GM19468 (cell line): Measurements from ENCODE around the gene EYS.
"Not testable (repeated sequence)": the region's sequence is repeated elsewhere in the genome, so short reads cannot be mapped to it uniquely, and the experiment has no call there.

Experiments
- ATAC-seq: cut with Tn5 transposase; IDR thresholded peaks from one replicate; pipeline ENCODE4 v1.9.1; 2021; ENCODE audit warnings: mild to moderate bottlenecking, moderate library complexity, moderate number of reproducible peaks; ENCODE audit not compliant: unreplicated experiment; ENCODE audit errors: extremely low read depth

The EYS gene

DNA sequence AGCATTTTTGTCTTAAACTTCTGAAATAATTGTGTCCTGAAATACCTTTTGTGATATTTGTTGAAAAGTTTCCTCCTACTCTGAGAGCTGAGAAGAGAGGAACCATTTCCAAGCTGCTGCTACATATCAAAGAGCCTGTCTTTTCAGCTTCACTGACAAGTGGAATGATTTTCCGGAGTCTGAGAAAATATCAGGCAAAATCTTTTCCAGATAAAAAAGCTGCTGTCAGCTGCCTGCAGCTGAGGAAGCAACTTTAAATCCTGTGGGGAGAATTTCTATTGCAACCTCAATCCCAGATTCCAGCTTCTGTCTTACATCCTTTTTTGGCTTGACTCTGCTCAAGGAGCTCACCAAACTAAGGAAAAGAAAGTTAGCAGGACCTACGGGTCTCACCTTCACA lies 1167.1 kb downstream of the EYS start:
- ATAC-seq, result no peak

DNA sequence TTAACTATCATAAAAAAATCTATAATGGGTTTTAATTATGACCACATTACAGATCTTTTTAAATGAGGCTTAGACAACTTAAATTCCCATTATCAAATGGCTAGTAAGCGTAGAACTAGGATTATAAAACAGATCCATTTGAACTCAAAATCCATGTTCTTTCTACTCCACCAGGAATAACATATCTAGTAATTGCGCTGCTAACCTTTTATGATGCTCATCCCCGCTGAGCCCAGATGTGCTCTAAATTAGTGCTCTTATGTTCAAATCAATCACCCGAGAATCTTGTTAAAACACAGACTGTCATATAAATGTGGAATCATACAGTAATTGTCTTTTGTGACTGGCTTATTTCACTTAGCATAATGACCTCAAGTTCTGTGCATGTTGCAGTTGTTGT lies 1168.3 kb downstream of the EYS start:
- no peak for ATAC-seq

- no peak for ATAC-seq
Measured at GRCh38 chr6:64527899-64528298, 1179.1 kb downstream of the EYS start.

DNA sequence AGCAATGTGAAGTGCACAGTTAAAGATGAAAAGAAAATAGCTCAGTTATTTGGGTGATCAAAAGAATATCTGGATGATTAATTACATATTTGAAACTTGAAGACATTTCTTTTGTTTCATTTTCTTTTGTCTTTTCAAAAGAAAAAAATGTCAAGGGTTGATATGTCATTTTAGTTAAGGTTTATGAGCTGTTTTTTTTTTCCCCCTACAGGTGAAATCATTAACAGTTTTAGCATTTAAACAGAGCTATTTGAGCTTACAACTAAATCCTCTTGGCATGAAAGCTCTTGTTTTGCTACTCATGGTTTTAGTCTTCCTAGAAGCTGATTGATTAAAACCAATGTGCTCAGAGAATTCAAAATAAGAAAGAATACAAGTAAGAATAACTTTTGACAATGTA lies 1184.2 kb downstream of the EYS start:
- no peak for ATAC-seq

DNA sequence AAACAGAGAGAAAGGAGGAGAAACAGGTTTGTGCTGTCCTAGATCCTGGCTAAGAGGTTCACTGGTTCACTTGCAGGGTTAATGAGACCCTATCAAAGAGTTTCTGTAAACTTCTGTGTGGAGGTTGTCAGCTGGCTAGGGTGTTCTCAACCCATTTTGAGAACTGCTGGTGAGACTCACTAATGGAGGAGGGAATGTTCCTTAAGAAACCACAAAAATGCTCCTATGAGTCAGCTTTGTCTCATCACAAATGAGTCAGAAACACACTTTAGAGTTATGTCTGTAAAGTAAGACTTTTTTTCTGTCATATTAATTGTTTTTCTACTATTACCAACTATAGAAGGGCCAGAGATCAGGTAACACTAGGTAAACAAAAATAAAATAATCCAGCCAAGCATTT lies 1187.0 kb downstream of the EYS start:
- ATAC-seq, result no peak

DNA sequence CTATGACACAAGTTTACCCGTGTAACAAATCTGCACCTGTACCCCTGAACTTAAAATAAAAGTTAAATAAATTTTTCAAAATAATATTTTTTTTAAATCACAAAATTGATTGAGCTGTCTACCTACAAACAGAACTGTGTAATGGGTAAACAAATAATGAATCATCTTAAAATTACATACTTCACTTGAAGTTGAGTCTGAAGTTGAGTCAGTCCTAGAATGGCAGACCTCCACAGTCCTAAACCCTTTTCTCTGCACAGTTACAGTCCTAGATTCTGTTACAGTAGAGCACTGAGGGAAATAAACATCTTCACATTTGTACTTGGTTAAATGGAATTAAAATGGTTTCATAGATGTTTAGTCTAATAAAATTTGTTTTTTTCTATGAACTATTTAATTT lies 1190.6 kb downstream of the EYS start:
- ATAC-seq, result no peak

- no peak for ATAC-seq
Measured at GRCh38 chr6:64507661-64508060, 1199.4 kb downstream of the EYS start.

GRCh38 chr6:64505312-64505711 lies 1201.7 kb downstream of the EYS start:
- ATAC-seq, result no peak

GRCh38 chr6:64504503-64504902 lies 1202.5 kb downstream of the EYS start:
- no peak for ATAC-seq

DNA sequence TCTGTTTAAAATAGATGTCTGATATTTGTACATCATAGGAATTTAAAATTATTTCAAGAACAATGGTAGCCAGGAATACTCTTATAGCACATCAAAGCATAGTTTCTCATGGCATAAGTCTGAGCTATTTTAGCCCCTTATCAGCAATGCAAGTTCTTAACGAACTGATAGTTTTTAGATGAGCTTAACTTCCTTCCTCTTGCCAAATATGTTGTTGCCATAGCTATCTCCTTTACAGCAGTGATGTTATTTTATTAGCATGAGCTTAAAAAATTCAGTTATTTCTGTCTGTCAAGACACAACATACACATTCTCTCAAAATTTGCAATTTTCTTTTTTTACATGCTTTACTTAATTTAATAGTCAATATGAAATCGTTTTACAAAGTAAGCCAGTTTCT lies 1204.2 kb downstream of the EYS start:
- no peak for ATAC-seq

DNA sequence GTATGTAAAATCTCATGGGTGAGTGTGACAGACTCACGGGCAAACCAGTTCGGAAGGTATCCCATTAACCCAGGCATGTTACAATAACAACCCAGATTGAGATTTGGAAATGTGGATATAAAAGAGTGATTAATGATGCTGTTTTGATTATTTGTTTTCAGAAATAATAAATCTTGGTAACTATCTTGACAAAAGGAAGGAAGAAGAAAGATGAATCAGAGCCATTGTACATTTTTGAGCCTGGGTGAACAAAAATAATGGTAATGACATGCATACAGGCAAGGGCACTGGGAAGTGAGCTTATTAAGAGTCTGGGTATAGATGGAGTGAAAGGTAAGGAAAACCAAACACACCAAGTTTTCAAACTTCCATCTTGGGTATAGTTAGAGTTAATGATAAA lies 1209.4 kb downstream of the EYS start:
- no peak for ATAC-seq

DNA sequence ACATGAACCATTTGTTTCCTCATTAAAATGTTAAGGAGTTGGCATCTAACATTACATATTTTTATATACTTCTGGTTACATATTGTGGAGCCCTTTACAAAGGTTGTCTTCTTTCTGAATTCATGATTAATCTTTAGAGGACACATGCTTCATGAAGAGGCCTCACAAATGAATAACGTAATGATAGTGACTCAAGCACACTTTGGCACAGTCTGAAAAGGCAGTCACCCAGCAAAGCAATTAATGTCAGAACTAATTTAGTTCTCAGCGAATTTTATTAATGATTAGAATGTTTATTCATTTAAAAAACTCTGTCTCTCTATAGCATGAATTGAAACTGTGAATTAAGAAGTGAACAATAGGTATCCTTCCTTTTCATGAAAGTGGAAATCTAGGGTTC lies 1217.3 kb downstream of the EYS start:
- no peak for ATAC-seq

DNA sequence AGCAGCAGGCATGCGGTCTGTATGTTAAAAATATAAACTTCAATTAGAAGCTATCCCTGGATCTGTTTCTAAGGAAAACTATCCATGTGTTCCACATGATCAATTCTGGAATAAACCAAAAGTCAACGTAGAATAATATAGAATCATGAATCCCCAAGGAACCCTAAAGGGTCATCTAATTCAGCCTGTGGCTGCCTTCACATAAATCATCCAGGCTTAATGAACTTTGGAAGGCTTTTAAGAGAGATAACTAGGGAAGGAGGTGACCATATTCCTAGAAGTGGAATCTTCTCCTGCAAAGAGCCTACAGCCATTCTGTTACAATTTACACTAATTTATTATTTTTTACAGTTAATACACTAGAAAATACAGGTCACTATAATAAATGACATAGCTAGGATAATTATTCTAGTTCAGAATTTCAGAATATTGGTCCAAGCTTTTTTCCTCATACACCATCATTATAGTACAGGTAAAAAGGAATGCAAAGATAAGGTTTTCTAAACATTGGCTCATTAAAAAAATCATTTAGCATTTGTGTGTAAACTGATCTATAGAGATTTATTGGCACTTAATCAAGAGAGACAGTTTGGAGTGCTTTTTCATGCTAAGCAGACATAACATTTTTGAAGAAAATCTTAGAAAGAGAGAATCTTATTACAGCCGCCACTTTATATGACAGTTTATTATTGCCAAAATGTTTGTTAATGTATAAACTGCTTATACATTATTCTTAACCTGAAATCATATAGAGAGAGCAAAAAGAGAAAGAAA lies 1220.3 kb downstream of the EYS start:
- no peak for ATAC-seq

GRCh38 chr6:64483956-64484499 lies 1223.0 kb downstream of the EYS start:
- ATAC-seq, result no peak

- ATAC-seq, result no peak
Measured at GRCh38 chr6:64482631-64483030, 1224.4 kb downstream of the EYS start.

- ATAC-seq, result no peak
Measured at GRCh38 chr6:64479134-64479533, 1227.9 kb downstream of the EYS start.

- ATAC-seq, result no peak
Measured at GRCh38 chr6:64477391-64477790, 1229.6 kb downstream of the EYS start.

GRCh38 chr6:64476935-64477334 lies 1230.1 kb downstream of the EYS start:
- no peak for ATAC-seq

GRCh38 chr6:64469405-64469804 lies 1237.6 kb downstream of the EYS start:
- not testable (repeated sequence) for ATAC-seq

DNA sequence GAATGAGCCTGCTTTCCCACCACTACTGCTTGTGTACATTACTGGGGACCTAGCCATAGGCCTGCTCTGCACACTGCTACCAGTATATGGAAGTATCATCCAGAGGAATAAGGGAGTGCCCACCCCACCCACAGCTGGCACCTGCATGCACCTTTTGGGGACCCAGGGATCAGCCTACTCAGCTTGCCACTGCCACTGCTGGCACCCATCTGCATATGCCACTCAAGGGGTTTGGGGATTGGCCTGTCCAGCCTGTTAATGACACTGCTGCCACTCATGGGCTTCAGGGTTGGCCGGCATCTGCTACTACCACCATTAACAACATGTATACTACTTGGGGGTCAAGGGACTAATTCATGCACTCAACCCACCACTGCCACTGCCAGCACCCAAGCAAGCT lies 1239.4 kb downstream of the EYS start:
- ATAC-seq, result no peak

- ATAC-seq, result no peak
Measured at GRCh38 chr6:64459411-64459944, 1247.5 kb downstream of the EYS start.

- not testable (repeated sequence) for ATAC-seq
Measured at GRCh38 chr6:64448101-64448500, 1258.9 kb downstream of the EYS start.
